GM21360 (cell line): Measurements from ENCODE around the gene VPS54.
A peak's percentile ranks its signal among the peaks of the same experiment; 100 is the strongest.
"Not testable (repeated sequence)": the region's sequence is repeated elsewhere in the genome, so short reads cannot be mapped to it uniquely, and the experiment has no call there.

Experiments used
- ATAC-seq: cut with Tn5 transposase; IDR thresholded peaks from one replicate; pipeline ENCODE4 v1.9.1; 2021; ENCODE audit warnings: mild to moderate bottlenecking, moderate library complexity; ENCODE audit not compliant: unreplicated experiment

The VPS54 gene

DNA sequence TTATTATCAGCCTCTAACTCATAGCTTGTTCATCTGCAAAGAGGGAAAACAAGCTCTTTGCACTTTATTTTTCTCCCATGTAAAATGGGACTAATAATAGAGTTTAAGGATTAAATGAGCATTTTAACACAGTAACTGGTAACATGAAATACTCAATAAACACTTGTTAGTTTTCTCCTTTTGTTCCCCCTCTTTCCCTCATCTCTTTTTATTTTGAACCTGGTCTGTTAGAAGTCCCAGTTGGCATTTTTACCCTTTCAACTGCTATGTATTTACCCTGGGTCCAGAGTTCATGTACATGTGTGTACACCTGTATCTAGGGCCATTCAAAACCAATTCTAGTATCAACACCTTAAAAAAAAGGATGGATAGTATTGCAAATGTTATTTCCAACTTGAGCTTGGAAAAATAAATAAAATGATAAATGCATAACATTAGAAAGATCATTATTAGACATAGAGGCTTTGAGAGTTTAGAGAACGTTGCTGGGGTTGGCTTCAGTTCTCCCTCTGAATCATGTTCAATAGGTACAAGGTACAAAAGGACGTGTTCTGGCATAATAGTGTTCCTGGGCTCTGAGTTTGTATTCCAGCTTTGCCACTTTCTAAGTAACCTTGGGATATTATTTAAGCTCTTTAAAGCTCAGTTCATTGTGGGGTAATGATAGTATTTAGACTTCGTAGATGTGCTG, 5.2 kb upstream of the VPS54 start:
- ATAC-seq = no peak

DNA sequence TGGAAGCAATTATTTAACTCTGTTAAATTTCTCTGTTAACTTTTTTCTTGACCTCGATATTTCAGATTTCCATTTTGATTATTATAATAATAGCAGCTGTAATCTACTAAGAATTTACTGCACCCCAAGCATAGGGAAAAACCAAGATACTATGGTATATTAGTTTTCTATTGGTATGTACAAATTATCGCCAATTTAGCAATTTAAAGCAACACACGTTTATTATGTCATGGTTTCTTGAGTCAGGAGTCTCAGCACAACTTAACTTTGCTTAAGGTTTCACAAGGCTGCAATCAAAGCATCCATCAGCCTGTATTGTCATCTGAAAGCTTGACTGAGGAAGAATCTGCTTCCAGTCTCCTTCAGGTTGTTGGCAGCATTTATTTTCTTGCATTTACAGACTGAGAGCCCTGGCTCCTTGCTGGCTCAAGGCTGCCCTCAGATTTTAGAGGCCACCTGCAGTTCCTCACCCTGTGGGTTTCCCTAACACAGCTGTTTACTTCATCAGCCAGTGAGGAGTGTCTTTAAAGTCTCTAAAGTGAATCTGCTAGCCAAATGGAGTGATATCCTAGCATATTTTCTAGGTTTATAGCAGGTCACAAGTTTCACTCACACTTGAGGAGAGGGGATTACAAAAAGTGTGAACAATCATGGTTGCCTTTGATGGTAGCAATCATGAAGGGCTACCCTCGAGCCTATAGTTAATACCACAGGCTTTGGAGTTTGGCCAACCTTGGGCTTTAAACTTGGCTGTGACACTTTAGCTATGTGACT, 4.4 kb upstream of the VPS54 start:
- no peak for ATAC-seq

DNA sequence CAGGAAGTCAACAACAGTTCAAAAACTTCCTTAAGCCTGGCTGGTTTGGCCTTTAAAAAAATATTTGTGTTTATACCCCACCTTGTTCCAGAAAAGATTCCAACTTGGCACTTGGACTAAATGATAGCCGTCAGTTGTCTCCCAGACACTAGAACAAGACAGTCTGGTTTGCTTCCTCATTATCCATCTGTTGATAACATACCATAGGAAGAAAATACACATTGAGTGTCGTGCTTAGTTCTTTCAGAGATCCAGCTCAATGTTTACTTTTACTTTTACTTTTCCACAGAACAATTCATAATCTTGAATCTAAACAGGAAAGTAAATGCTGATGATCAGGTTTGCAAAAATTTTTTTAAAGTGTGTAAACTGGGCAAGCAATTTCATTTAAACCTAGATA, 2.4 kb upstream of the VPS54 start:
- no peak for ATAC-seq

DNA sequence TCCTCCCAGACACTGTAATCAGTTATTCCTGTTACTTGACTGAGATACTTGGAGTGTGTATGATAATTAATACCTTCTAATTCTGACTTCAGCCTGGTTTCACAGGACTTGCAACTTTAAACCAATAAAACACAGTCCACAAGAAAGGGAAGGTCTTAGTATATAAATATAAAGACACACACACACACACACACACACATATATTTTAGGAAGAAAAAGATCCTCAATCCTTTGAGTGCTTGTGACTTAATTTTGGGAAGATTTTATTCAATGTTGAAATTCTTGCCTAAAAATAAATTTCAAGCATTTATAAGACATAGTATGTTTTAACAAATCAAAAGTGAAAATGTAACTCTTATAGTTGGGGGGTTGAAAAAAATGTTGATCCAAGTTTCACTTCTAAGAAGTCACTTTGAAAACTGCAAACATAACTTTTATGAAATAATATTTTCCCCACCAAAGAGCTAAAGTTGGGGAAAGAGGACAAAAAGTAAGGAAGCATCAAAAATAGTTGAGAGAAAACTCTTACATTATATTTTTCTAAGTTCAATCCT, 824 bp upstream of the VPS54 start:
- ATAC-seq = no peak

DNA sequence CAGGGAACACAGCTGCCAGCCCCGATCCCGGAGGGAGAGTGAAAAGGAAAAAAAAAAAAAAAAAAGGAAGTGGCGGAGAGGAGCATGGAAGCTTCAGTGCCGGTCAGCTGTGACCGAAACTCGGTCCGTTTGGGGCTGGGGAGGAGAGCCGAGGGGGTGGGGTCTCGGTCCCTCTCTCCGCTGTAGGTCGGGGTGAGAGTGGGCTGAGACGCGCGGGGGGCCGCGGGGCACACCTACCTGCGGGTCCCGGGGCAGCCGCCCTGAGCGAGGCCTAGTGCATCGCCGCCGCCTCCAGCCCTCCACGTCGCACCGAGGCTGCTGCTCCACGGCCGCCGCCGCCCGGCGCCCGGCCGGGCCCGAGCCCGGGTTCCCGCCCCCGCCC, 536 bp downstream of the VPS54 start:
- peak; percentile 47 for ATAC-seq

DNA sequence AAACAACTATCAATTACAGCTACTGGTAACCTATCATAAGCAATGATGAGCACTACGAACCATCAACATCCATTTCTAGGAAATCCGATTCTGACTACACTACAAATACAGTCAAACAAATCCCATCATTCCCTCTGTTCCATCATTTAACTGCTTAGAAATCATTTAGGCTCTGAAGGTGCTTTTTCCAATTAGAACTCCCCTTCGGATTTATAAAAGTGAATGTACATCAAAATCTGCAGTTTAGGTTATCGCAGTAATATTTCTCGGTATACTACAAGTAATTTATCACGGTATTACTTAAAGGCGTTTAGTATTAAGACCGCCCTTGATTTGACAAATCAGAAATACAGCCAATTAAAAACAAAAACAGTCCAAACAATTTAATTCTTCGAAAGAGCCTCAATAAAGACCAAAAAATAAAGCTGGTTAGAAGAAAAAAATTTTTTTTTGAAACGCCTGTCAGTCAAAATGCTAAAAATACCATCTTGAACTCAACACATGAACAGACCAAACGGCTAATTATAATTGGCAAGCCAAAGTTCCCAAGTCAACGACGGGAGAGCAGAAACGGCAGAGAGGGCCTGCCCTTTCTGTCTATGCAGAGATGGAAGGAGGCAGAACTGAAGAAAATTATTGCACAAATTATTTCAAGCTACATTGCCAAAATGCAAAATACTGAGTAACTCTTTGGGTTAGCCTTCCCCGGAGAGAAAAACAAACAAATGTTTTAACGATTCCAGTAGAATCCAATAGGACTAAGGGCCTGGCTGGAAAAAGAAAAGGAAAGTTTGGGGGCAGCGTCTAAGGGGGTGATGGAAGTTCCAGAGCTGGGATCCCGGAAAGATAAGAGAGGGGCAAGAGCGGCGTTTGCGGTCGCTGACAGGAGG, 1.2 kb downstream of the VPS54 start:
- ATAC-seq = no peak

DNA sequence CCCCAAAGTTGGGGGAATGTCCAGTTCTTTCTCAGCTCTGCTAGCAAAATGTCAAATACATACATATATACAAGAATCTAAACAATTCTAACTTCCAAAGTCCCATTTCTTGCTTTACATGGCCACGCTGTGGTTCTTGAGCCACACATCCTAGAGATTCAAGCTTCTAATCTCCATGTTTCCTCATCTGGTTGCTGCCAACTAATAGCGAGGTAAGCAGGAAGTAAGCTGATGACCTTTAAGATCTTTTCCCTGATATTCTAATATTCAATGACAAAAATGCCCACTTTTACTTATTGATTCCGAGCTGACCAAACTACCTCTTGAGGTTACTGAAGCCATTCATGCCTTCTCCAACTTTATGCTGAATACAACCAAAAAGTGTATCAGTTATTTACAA, 3.3 kb downstream of the VPS54 start:
- ATAC-seq = no peak

DNA sequence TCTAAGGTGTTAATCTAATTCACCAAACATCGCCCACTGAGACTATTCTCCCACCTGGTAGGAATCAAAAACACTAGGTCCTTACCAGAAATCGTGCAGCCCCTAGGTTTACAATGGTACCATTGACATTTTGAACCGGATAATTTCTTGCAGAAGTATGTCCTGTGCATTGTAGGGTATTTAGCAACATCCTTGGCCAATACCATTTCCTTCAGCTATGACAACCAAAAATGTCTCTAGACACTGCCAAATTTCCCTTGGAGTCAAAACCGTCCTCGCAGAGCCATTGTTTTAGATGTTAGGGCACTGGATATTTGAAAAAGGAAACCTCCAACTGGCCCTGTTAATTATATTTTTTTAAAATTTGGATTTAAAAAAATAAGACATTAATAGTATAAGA, 3.8 kb downstream of the VPS54 start:
- no peak for ATAC-seq

DNA sequence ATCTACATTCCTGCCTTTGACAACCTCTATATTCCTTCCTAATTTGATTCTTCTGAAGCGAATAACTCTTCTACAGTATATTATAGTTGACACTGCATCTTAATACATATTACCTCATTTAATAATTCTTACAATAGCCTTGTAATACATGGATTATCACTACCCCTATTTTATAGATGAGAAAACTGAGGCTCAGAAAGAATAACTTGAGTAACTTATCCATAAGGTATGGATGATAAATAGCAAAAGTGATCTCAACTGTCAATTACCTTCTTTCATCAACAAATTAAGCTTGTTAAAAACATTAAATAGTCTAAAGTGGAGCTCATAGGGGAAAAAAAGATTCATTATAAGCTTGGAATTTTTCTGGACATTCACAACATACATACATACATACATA, 4.6 kb downstream of the VPS54 start:
- no peak for ATAC-seq

DNA sequence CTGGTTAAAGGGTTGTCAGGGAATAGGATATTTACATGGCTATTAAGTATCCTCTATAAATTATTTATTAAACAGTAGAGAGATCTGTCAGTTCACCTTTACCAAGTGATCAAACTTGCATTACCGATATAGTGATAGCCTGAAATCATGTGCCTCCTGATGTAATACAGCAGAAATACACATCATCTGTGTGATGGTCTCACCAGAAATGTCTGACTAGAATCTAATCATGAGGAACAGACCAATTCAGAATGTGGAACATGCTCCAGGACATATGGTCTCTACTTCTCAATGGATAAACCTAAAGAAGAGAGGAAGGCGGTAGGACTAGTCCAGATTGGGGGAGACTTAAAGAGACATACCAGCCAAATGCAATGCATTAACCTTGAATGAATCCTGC, 6.2 kb downstream of the VPS54 start:
- ATAC-seq = no peak

DNA sequence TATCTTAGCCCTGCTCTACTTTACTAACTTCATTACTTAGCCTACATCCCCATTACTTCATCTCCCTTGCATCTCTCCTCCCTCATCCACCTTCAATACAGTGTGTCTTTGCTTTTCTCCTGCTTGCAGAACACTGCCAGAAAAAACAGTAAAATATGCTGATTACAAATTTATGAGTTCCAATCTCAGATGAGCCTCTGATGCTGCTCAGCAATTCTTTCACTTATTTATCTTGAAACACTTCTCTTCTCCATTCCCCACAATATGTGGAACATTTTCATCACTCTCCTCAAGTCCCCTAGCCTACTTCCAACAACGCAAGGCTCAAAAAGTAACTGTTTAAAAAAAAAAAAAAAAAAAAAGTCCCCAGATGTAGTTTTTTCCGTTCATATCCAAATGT, 7.1 kb downstream of the VPS54 start:
- no peak for ATAC-seq

DNA sequence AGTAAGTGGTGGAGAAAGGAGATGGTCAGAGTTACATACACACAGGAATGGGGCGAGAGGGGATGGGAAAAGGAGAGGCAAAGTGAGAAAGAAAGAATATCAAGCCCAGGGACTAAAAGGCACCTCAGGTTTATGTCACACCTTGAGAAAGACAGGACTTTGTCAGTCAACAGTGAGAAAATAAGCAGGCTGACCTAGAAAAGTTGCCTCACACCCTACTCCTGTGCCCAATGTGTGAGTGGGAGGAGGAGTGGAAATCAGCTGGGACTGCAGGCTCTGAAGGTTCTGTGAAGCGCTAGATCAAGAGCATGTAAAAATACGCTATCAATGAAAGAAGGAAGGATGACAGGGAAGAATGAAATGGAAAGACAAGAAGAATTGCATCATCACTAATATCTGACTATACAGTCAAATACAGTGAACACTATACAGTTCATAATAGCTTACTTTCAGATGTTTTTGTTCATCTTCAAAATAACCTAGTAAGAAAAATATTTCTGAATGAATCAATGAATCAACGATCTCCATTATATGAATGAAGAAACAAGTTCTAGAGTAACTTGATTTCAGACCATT, 10.7 kb downstream of the VPS54 start:
- no peak for ATAC-seq

DNA sequence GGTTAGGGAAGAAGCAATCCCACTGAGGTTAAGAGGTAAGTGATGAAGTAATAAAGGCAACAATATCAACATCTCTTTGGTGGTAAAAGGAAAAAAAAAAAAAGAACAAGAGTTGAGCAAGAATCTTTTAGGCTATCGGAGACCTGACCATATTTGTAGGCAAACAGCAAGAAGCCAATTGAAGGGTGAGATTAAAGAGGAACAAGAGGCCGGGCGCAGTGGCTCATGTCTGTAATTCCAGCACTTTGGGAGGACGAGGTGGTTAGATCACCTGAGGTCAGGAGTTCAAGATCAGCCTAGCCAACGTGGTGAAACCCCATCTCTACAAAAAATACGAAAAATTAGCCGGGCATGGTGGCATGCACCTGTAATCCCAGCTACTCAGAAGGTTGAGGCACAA, 11.3 kb downstream of the VPS54 start:
- no peak for ATAC-seq

DNA sequence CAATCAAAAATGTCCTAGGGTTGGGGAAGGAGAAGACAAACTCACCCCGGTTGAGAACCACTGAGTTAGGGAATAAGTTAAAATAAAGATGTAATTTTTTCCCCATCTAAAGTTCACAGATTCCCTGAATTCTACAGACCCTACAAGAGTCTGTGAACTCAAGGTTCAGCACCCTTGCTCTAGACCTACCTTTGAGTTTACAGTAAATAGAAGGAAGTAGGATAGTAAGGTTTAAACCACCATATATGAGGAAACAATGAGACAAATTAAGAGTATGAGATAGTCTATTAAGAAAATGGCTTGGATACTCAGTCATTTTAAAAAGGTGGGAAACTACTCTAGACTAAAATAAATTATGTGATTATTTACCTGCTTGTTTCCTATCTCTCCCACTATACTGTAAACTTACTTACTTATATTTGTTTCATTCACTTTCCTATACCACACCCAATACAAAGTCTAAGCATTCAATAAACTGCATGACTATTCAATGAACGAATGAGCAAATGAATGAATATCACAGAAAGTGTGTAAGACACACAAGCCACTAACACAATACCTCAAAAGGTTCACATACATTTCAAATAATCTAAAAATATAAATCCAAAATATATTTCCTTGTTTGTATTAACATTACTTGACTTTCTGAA, 13.4 kb downstream of the VPS54 start:
- no peak for ATAC-seq

DNA sequence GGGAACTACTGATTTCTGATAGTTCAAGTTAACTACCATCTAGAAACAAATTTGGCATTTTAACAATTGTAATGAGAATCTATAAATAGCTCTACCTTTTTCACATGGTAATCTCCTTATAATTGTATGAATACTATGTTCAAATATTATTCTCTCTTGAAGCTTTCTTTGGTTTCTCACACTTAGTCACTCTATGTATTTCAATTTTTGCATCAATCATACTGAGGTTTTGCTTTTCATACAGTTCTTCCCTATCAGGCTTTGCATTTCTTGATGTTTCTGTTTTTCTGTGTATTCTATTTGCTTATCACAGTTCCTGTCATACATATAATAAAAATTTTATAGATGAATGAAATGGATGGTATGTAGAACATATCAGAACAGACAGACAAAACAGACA, 16.0 kb downstream of the VPS54 start:
- no peak for ATAC-seq

DNA sequence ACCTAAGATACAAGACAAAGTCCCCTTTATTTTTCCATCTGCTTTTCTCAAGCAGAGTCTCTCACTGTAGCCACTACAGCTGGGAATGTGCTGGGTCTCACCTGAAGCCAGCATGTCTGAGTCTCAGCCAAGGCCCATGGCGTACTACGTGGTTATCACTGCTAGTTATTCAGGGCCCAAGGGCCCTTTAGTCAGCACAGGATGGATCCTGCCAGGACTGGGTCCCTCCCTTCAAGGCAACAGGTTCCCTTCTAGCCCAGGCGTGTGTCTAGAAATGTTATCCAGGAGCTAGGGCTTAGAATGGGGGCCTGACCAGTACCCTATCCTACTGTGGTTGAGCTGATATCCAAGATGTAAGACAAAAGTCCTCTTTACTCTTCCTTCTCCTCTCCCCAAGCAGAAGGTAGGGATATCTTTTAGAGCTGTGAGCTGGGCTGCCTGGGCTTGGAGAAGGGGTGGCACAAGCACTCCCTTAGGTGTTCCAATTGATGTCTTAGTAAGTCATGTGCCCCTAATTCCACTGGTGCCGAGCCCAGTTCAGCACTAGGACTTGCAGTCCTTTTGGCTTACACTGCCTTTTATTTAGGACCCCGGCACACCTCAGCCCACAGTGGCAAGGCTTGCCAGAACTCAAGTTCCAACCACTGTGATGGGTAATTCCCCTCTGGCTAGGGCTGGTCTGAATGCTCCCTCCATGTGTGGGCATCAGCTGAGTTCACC, 17.7 kb downstream of the VPS54 start:
- ATAC-seq = no peak

DNA sequence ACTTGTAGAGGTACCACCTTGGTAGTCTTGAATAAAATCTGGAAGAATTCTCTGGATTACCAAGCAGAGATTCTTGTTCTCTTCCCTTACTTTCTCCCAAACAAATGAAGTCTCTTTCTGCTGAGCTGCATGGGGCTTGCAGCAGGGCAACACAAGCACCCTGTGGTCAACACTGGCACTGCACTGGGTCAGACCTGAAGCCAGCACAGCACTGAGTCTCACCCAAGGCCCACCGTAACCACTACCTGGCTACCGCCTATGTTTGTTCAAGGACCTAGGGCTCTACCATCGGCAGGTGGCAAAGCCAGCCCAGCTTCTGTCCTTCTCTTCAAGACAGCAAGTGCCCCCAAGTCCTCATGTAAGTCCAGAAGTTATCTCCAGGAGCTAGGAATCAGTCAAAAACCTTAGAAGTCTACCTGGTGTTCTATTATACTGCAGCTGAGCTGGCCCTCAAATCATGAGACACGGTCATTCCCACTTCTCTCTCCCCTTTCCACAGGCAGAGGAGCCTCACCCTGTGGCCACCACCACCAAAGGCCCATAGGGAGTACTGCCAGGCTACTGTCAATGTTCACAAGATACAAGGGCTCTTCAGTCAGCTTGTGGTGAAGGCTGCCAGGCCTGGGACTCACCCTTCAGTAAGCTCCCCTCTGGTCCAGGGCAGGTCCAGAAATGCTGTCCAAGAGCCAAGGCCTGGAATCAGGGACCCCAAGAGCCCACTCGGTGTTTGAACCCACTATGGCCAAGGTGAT, 18.4 kb downstream of the VPS54 start:
- ATAC-seq = no peak

DNA sequence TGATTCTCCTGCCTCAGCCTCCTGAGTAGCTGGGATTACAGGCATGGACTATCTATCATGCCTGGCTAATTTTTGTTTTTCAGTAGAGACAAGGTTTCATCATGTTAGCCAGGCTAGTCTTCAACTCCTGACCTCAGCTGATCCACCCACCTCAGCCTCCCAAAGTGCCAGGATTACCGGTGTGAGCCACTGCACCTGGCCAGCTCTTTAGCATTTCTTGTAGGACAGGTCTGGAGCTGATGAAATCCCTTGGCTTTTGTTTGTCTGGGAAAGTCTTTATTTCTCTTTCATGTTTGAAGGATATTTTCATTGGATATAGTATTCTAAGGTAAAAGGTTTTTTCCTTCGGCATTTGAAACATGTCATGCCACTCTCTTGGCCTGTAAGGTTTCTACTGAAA, 20.2 kb downstream of the VPS54 start:
- ATAC-seq = no peak

DNA sequence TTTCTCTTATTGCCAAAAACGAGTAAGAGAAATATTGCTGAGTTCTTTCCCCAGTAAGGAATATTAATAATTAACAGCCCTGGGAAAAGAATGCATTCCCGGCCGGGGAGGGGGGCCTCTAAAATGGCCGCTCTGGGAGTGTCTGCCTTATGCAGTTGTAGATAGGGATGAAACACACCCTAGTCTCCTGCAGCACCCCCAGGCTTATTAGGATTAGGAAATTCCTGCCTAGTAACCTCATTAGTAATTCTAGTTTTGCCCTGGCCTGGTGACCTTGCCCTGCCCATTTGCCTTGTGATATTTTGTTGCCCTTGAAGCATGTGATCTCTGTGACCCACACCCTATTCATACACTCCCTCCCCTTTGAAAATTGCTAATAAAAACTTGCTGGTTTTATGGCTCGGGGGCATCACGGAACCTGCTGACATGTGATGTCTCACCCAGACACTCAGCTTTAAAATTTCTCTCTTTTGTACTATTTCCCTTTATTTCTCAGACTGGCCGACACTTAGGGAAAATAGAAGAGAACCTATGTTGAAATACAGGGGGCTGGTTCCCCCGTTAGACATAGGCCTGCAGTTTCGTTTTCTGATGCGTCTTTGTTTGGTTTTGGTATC, 22.5 kb downstream of the VPS54 start:
- ATAC-seq = not testable (repeated sequence)
